RWPE2 (cell line): ENCODE data around the gene UGGT2.
A peak's percentile ranks its signal among the peaks of the same experiment; 100 is the strongest.

Experiments
- ATAC-seq: fragments of 200-7000 bp; cut with Tn5 transposase; 3 replicates; pipeline ENCODE4 v1.9.1; 2021; ENCODE audit warnings: low read depth
- DNase-seq: peaks from one replicate; pipeline ENCODE4 v3.0.0-alpha.2; 2020; ENCODE audit warnings: low spot score
- H3K27ac ChIP-seq: fragments of 450-650 bp; 2 replicates; pipeline ENCODE4 v1.5.1; 2017; ENCODE audit warnings: mild to moderate bottlenecking; ENCODE audit not compliant: poor library complexity, severe bottlenecking
- H3K27me3 ChIP-seq: fragments of 250-450 bp; sonication (Bioruptor Pico); 2 replicates; pipeline ENCODE4 v1.5.1; 2021; ENCODE audit warnings: mild to moderate bottlenecking, moderate library complexity; ENCODE audit not compliant: insufficient read depth, poor library complexity, severe bottlenecking
- H3K36me3 ChIP-seq: fragments of 250-450 bp; sonication (Bioruptor Pico); 2 replicates; pipeline ENCODE4 v1.5.1; 2020; ENCODE audit warnings: low read depth, mild to moderate bottlenecking, moderate library complexity
- H3K4me1 ChIP-seq: fragments of 250-450 bp; sonication (Bioruptor Pico); 2 replicates; pipeline ENCODE4 v1.5.1; 2021; ENCODE audit warnings: mild to moderate bottlenecking, moderate library complexity; ENCODE audit not compliant: insufficient read depth, poor library complexity, severe bottlenecking
- H3K4me3 ChIP-seq: fragments of 250-450 bp; sonication (Bioruptor Pico); 2 replicates; pipeline ENCODE4 v1.5.1; 2021; ENCODE audit warnings: mild to moderate bottlenecking, moderate library complexity; ENCODE audit not compliant: severe bottlenecking
- H3K9me3 ChIP-seq: fragments of 250-450 bp; sonication (Bioruptor Pico); 2 replicates; pipeline ENCODE4 v1.5.1; 2021; ENCODE audit warnings: mild to moderate bottlenecking, moderate library complexity; ENCODE audit not compliant: severe bottlenecking
- TF ChIP-seq, protein P1 (sequence below): fragments of 450-650 bp; IDR thresholded peaks from one replicate; pipeline ENCODE4 v1.5.1; 2017; ENCODE audit warnings: mild to moderate bottlenecking, moderate library complexity; ENCODE audit not compliant: poor library complexity, severe bottlenecking

The UGGT2 gene

DNA sequence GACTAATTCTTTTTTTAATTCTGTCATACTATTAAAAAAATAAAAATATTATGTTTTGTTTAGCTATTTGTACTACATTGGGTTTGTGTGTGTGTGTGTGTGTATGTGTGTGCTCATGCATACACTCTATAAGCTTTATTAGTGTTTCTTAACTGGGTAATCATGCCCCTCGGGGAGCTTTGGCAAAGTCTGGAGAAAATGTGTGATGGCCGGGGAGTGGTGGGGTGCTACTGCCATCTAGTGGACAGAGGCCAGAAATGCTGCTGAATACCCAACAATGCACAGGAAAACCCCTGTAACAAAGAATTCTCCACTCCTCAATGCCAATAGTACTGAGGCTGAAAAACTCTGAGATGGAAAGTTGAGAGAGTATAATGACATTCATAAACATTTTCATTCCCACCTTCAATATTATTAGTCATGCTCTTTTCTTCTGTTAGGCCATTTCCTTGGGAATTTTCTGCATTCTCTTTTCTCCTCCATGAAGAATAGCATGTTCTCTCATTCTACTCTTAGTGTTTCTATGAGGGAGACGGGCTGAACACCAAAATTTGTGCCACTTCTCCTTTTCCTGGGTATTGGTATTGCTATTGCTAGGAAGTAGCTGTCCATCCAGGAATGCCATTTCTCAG is 219.0 kb downstream of the UGGT2 start:
- Histone ChIP-seq H3K4me1 (peaks cover 18% of the 10 kb centered on the region), H3K9me3 (no peaks in the 10 kb centered on the region), H3K27ac (no peak overlapping the region), H3K36me3 (peaks cover 7% of the 10 kb centered on the region), H3K4me3 (no peak overlapping the region), H3K27me3 (peaks cover 2% of the 10 kb centered on the region)
- TF ChIP-seq, protein P1, sequence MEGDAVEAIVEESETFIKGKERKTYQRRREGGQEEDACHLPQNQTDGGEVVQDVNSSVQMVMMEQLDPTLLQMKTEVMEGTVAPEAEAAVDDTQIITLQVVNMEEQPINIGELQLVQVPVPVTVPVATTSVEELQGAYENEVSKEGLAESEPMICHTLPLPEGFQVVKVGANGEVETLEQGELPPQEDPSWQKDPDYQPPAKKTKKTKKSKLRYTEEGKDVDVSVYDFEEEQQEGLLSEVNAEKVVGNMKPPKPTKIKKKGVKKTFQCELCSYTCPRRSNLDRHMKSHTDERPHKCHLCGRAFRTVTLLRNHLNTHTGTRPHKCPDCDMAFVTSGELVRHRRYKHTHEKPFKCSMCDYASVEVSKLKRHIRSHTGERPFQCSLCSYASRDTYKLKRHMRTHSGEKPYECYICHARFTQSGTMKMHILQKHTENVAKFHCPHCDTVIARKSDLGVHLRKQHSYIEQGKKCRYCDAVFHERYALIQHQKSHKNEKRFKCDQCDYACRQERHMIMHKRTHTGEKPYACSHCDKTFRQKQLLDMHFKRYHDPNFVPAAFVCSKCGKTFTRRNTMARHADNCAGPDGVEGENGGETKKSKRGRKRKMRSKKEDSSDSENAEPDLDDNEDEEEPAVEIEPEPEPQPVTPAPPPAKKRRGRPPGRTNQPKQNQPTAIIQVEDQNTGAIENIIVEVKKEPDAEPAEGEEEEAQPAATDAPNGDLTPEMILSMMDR = peak; percentile 98
- ATAC-seq (peak; percentile 73), DNase-seq (no peak)

DNA sequence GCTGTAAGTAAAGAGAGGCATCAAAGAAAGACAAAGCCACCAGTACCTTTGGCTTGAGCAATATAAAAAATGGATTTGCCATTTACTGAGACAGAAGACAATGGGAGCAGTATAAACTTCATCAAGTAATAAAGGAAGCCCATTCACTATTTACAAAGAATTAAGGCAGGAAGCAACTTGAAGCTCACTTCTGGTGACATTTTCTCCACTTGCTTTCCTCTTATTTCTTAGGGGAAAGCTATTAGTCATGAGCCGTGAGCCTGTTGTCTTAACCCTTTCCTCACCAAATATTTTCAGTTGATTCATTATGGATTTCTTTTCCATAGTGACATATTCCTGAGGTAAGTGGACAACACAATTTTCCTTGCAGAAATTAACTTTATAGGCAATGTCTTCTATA is 219.5 kb downstream of the UGGT2 start:
- Histone ChIP-seq H3K27me3 (peaks cover 2% of the 10 kb centered on the region), H3K4me1 (peaks cover 18% of the 10 kb centered on the region), H3K27ac (no peak overlapping the region), H3K9me3 (no peaks in the 10 kb centered on the region), H3K4me3 (no peak overlapping the region), H3K36me3 (peaks cover 7% of the 10 kb centered on the region)
- ATAC-seq = peak; percentile 50; the same call in 1 of the 3 replicates
- no peak for DNase-seq
- TF ChIP-seq, protein P1 = no peak

DNA sequence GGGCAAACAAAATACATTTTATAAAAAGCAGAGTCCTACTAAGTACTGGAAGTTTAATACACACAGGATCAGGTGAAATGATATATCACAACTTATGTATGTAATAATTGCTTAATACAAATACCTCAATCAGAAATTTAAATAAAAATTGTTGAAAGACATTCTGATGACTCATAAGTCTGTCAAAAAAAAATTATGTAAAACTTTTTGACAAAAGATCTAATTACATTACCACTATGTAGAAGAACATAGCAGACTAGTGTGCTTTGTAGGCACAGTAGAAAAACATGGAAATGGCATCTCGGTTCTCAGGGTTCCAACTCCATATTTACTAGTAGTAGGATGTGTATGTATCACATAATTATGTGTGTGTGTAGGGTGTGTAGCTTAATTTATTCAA is 220.1 kb downstream of the UGGT2 start:
- TF ChIP-seq, protein P1 = no peak
- peak; percentile 53 for ATAC-seq
- no peak overlapping the region for H3K27ac ChIP-seq
- peaks cover 7% of the 10 kb centered on the region for H3K36me3 ChIP-seq
- peaks cover 18% of the 10 kb centered on the region for H3K4me1 ChIP-seq
- H3K4me3 ChIP-seq = no peak overlapping the region
- DNase-seq = no peak
- H3K27me3 ChIP-seq = peaks cover 2% of the 10 kb centered on the region
- H3K9me3 ChIP-seq = no peaks in the 10 kb centered on the region

DNA sequence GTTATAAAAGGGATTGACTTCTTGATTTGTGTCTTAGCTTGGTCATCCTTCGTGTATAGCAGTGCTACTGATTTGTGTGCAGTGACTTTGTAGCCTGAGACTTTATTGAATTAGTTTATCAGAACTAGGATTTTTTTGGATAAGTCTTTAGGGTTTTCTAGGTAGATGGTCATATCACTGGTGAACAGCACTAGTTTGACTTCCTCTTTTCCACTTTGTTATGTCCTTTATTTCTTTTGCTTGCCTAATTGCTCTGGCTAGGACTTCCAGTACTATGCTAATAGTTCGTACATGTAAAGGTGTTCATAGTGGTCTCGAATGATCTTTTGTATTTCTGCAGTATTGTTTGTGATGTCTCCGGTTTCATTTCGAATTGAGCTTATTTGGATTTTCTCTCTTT is 230.9 kb downstream of the UGGT2 start:
- H3K9me3 ChIP-seq = no peaks in the 10 kb centered on the region
- H3K27ac ChIP-seq = no peak overlapping the region
- no peak overlapping the region for H3K4me3 ChIP-seq
- no peak for ATAC-seq
- H3K36me3 ChIP-seq = no peaks in the 10 kb centered on the region
- DNase-seq = no peak
- no peaks in the 10 kb centered on the region for H3K27me3 ChIP-seq
- H3K4me1 ChIP-seq = no peaks in the 10 kb centered on the region
- TF ChIP-seq, protein P1 = no peak

GRCh38 chr13:95814495-95814894 is 238.7 kb downstream of the UGGT2 start:
- Histone ChIP-seq H3K4me1 (no peaks in the 10 kb centered on the region), H3K4me3 (no peak overlapping the region), H3K9me3 (no peaks in the 10 kb centered on the region), H3K36me3 (peaks cover 11% of the 10 kb centered on the region; the same call in 1 of the 2 replicates), H3K27ac (no peak overlapping the region), H3K27me3 (no peaks in the 10 kb centered on the region)
- TF ChIP-seq, protein P1 = no peak
- ATAC-seq (no peak), DNase-seq (no peak)
